Camera-type eye (tissue), 1 donor: ENCODE data around the gene CYP26C1. TPM values are rescaled to one million over a fixed set of nuclear protein-coding genes. Genes with fewer than 3 reads are reported as not detected.

Source experiments
- total RNA-seq: library from RNA; depleted of rRNA; stranded (reverse); fragments of >200 nt; gene quantifications from one replicate; pipeline ENCODE4 v1.2.3, GENCODE V29; 2014

Gene CYP26C1
- total RNA-seq = 0.38 TPM

GRCh38 chr10:93059975-93060886, at the start of gene CYP26C1:
TSS of gene CYP26C1 (plus strand) at chr10:93060798. CDS start at chr10:93061264, 466 bp downstream.

DNA sequence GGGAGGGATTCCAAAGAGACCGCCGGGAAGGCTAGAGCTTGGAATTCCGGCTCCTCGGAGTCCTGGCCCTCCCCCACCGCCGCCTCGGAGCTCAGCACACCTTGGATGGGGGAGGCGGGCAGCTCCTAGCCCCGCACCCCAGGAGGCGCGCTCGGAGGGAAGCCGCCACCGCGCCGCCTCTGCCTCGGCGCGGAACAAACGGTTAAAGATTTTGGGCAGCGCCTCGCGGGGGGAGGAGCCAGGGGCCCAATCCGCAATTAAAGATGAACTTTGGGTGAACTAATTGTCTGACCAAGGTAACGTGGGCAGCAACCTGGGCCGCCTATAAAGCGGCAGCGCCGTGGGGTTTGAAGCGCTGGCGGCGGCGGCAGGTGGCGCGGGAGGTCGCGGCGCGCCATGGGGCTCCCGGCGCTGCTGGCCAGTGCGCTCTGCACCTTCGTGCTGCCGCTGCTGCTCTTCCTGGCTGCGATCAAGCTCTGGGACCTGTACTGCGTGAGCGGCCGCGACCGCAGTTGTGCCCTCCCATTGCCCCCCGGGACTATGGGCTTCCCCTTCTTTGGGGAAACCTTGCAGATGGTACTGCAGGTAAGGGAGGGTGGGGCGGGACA, 13.0 kb downstream of the CYP26C1 start, which contains the start of gene CYP26A1:
Gene CYP26A1, plus strand, starts transcription at position 355 of the 608 bp plus-strand sequence. Its CDS starts 42 bp downstream, at position 397.

Other genes starting within 250 kb of the CYP26C1 start
- 53.5 TPM for gene EXOC6, start 212.3 kb upstream of the CYP26C1 start, total RNA-seq
- gene CYP26A1, start 13.1 kb downstream of the CYP26C1 start, total RNA-seq = 16.8 TPM